ENCODE data around the gene FAM131A.
A peak's percentile ranks its signal among the peaks of the same experiment; 100 is the strongest.

FAM131A gene

GRCh38 chr3:184359610-184360009, 22.2 kb downstream of the FAM131A start:
- H3K79me2 ChIP-seq (ENCODE audit: insufficient read depth, low read length) = peaks cover 13% of the 10 kb centered on the region
- H3F3A ChIP-seq (ENCODE audit: insufficient read depth) = no peaks in the 10 kb centered on the region
- H3K9ac ChIP-seq (ENCODE audit: low read length) = no peak overlapping the region
- no peak overlapping the region for H3K27ac ChIP-seq (ENCODE audit: low read depth, low read length)
- H3K27me3 ChIP-seq (ENCODE audit: low read length) = no peaks in the 10 kb centered on the region
- H4K20me1 ChIP-seq (ENCODE audit: low read depth, low read length) = no peaks in the 10 kb centered on the region; the same call in 1 of the 2 replicates
- H3K4me3 ChIP-seq (ENCODE audit: insufficient read depth, low read length, poor library complexity, severe bottlenecking) = no peak overlapping the region
- no peak overlapping the region for H2AFZ ChIP-seq (ENCODE audit: low read depth, low read length, severe bottlenecking)
- no peaks in the 10 kb centered on the region for H3K9me2 ChIP-seq (replicated peaks; ENCODE audit: insufficient read depth, low read length)
- TF ChIP-seq CTCF (IDR thresholded peaks at IDR 0.05; ENCODE audit: insufficient read depth, low read length, poor library complexity, severe bottlenecking) = no peak
- TF ChIP-seq EZH2phosphoT487 (conservative IDR thresholded peaks at IDR 0.05; ENCODE audit: low read length) = no peak
- H3K4me2 ChIP-seq (ENCODE audit: low read depth, low read length, poor library complexity, severe bottlenecking) = no peak overlapping the region
- no peaks in the 10 kb centered on the region for H3K36me3 ChIP-seq (ENCODE audit: low read length)
- no peaks in the 10 kb centered on the region for H3K9me3 ChIP-seq (ENCODE audit: insufficient read depth, low read length)

GRCh38 chr3:184360070-184360928, 22.9 kb downstream of the FAM131A start:
- Histone ChIP-seq H3K9ac (ENCODE audit: low read length) (no peak overlapping the region), H3K27me3 (ENCODE audit: low read length) (no peaks in the 10 kb centered on the region), H2AFZ (ENCODE audit: low read depth, low read length, severe bottlenecking) (no peak overlapping the region), H3K4me3 (ENCODE audit: insufficient read depth, low read length, poor library complexity, severe bottlenecking) (no peak overlapping the region), H3K27ac (ENCODE audit: low read depth, low read length) (no peak overlapping the region), H4K20me1 (ENCODE audit: low read depth, low read length) (no peaks in the 10 kb centered on the region; the same call in 1 of the 2 replicates), H3K79me2 (ENCODE audit: insufficient read depth, low read length) (peaks cover 20% of the 10 kb centered on the region), H3K9me3 (ENCODE audit: insufficient read depth, low read length) (no peaks in the 10 kb centered on the region), H3K9me2 (replicated peaks; ENCODE audit: insufficient read depth, low read length) (no peaks in the 10 kb centered on the region), H3K36me3 (ENCODE audit: low read length) (peaks cover 5% of the 10 kb centered on the region; the same call in 1 of the 2 replicates), H3F3A (ENCODE audit: insufficient read depth) (no peaks in the 10 kb centered on the region), H3K4me2 (ENCODE audit: low read depth, low read length, poor library complexity, severe bottlenecking) (no peak overlapping the region)
- TF ChIP-seq EZH2phosphoT487 (conservative IDR thresholded peaks at IDR 0.05; ENCODE audit: low read length) (no peak), CTCF (IDR thresholded peaks at IDR 0.05; ENCODE audit: insufficient read depth, low read length, poor library complexity, severe bottlenecking) (no peak)

GRCh38 chr3:184360929-184361531, 23.6 kb downstream of the FAM131A start:
- Histone ChIP-seq H3K36me3 (ENCODE audit: low read length) (peaks cover 5% of the 10 kb centered on the region; the same call in 1 of the 2 replicates), H3K27me3 (ENCODE audit: low read length) (no peaks in the 10 kb centered on the region), H2AFZ (ENCODE audit: low read depth, low read length, severe bottlenecking) (peak overlapping the region; percentile 86), H3K4me3 (ENCODE audit: insufficient read depth, low read length, poor library complexity, severe bottlenecking) (peak overlapping the region; percentile 71), H3K4me2 (ENCODE audit: low read depth, low read length, poor library complexity, severe bottlenecking) (peak overlapping the region; percentile 85), H3K9me3 (ENCODE audit: insufficient read depth, low read length) (no peaks in the 10 kb centered on the region), H3K9ac (ENCODE audit: low read length) (peak overlapping the region; percentile 75), H3K27ac (ENCODE audit: low read depth, low read length) (no peak overlapping the region), H3K9me2 (replicated peaks; ENCODE audit: insufficient read depth, low read length) (no peaks in the 10 kb centered on the region), H4K20me1 (ENCODE audit: low read depth, low read length) (no peaks in the 10 kb centered on the region; the same call in 1 of the 2 replicates), H3K79me2 (ENCODE audit: insufficient read depth, low read length) (peaks cover 20% of the 10 kb centered on the region), H3F3A (ENCODE audit: insufficient read depth) (no peaks in the 10 kb centered on the region)
- TF ChIP-seq EZH2phosphoT487 (conservative IDR thresholded peaks at IDR 0.05; ENCODE audit: low read length) (no peak), CTCF (IDR thresholded peaks at IDR 0.05; ENCODE audit: insufficient read depth, low read length, poor library complexity, severe bottlenecking) (no peak)

Data from SU-DHL-6 (cell line).